Measurements from ENCODE around the gene TAS1R2. TPM values are rescaled to one million over a fixed set of nuclear protein-coding genes. Genes with fewer than 3 reads are reported as not detected.

TAS1R2 gene
- total and polyA plus RNA-seq, 9 of the 15 experiments (the other 6 are each of a cell fraction or from before 2014, with no cell fraction given): not detected

- TF ChIP-seq ZFP30 (CRISPR knock-in tag; IDR thresholded peaks at IDR 0.05; ENCODE audit: borderline replicate concordance) (no peak), ARID2 (IDR thresholded peaks at IDR 0.05) (no peak), HNRNPUL1 (IDR thresholded peaks at IDR 0.05; ENCODE audit: low read length) (no peak), POLR3G (IDR thresholded peaks at IDR 0.05; ENCODE audit: extremely low read depth, insufficient read length, insufficient replicate concordance) (no peak), FIP1L1 (IDR thresholded peaks at IDR 0.05; ENCODE audit: low read depth, low read length, poor library complexity, severe bottlenecking) (no peak), ARID4B (CRISPR knock-in tag; IDR thresholded peaks at IDR 0.05) (no peak), HCFC1 (IDR thresholded peaks at IDR 0.05; ENCODE audit: low read depth, low read length) (peak; percentile 62; the same call in 1 of the 2 replicates), PYGO2 (tag; IDR thresholded peaks at IDR 0.05) (no peak), TEAD4 (IDR thresholded peaks at IDR 0.05; ENCODE audit: low read length) (no peak), TEAD4 (CRISPR knock-in tag; IDR thresholded peaks at IDR 0.05; ENCODE audit: borderline replicate concordance) (no peak), YY1 (IDR thresholded peaks at IDR 0.05; ENCODE audit: borderline replicate concordance in 1 of 3, control insufficient read depth in 1 of 3, extremely low read depth in 1 of 3, insufficient read depth in 3 of 3, insufficient read length in 1 of 3, insufficient replicate concordance in 2 of 3, low read depth in 1 of 3, low read length in 2 of 3) (peak; percentile 26 to 62 (median 59)), TCF7 (IDR thresholded peaks at IDR 0.05; ENCODE audit: borderline replicate concordance) (no peak), ZNF140 (CRISPR knock-in tag; IDR thresholded peaks at IDR 0.05) (no peak), CTCF (IDR thresholded peaks at IDR 0.05 in 2 of 3, conservative IDR thresholded peaks at IDR 0.05 in 1 of 3; ENCODE audit: insufficient read depth in 2 of 3, low read depth in 1 of 3, low read length in 3 of 3) (peak; percentile 67 to 78 (median 69)), HSF4 (CRISPR knock-in tag; IDR thresholded peaks at IDR 0.05; ENCODE audit: borderline replicate concordance) (no peak), E2F3 (CRISPR knock-in tag; IDR thresholded peaks at IDR 0.05) (no peak), NRF1 (conservative IDR thresholded peaks at IDR 0.05 in 1 of 2, IDR thresholded peaks at IDR 0.05 in 1 of 2) (peak in 1 of 2 experiments; percentile 28; a peak in 2 of 4 replicates), CBX5 (IDR thresholded peaks at IDR 0.05; ENCODE audit: borderline replicate concordance, low read depth) (no peak), SRSF1 (IDR thresholded peaks at IDR 0.05; ENCODE audit: low read depth, low read length) (no peak), ATF7 (IDR thresholded peaks at IDR 0.05) (peak; percentile 78; the same call in 1 of the 2 replicates), ZNF197 (CRISPR knock-in tag; IDR thresholded peaks at IDR 0.05; ENCODE audit: low read depth) (no peak)
Observed at GRCh38 chr1:18854331-18855025, 5.0 kb downstream of the TAS1R2 start (continued).
